K562 (cell line): ENCODE data around the gene KRT24. TPM values are rescaled to one million over a fixed set of nuclear protein-coding genes. Genes with fewer than 3 reads are reported as not detected.

Experiments used
- BACH1 ChIP-seq: fragments of 200-800 bp; sonication (Bioruptor generic); IDR thresholded peaks from 2 replicates; pipeline ENCODE4 v1.6.1; 2016; ENCODE audit warnings: missing genetic modification characterization, missing compliant biosample characterization
- CBFA2T3 ChIP-seq: fragments of 450-650 bp; IDR thresholded peaks from 2 replicates; pipeline ENCODE4 v1.6.1; 2017
- CEBPB ChIP-seq: fragments of 450-650 bp; IDR thresholded peaks from 2 replicates; pipeline ENCODE4 v1.6.1; 2016; ENCODE audit warnings: missing genetic modification characterization, missing compliant biosample characterization
- FOXP1 ChIP-seq: sonication (generic); formaldehyde crosslinking; IDR thresholded peaks from 2 replicates; pipeline ENCODE4 v1.8.0; 2022; ENCODE audit warnings: mild to moderate bottlenecking, missing genetic modification reagents
- HDAC1 ChIP-seq, 2 experiments: fragments of 450-650 bp; IDR thresholded peaks; 2 replicates each; pipeline ENCODE4 v1.6.1; 2016 to 2017; ENCODE audit warnings: inconsistent platforms in 1 of 2, mild to moderate bottlenecking in 1 of 2, moderate library complexity in 1 of 2
- MCM2 ChIP-seq: fragments of 450-650 bp; IDR thresholded peaks from 2 replicates; pipeline ENCODE4 v1.6.1; 2017; ENCODE audit warnings: low read depth, mild to moderate bottlenecking
- POLR2AphosphoS5 ChIP-seq: IDR thresholded peaks from 2 replicates; pipeline ENCODE4 v1.6.1; 2011; ENCODE audit warnings: mild to moderate bottlenecking, low read depth, low read length, moderate library complexity; ENCODE audit not compliant: control insufficient read depth, insufficient read depth
- PTRF ChIP-seq: fragments of 450-650 bp; IDR thresholded peaks from 2 replicates; pipeline ENCODE4 v1.6.1; 2016; ENCODE audit warnings: mild to moderate bottlenecking, missing genetic modification characterization, missing compliant biosample characterization
- PTTG1 ChIP-seq: fragments of 450-650 bp; IDR thresholded peaks from 2 replicates; pipeline ENCODE4 v1.6.1; 2016; ENCODE audit warnings: low read depth, mild to moderate bottlenecking, missing genetic modification characterization, missing compliant biosample characterization
- RBM14 ChIP-seq: fragments of 200-400 bp; formaldehyde crosslinking; IDR thresholded peaks from 2 replicates; pipeline ENCODE4 v1.6.1; 2018; ENCODE audit warnings: low read depth, mild to moderate bottlenecking, low read length, moderate library complexity, borderline replicate concordance; ENCODE audit not compliant: insufficient read depth
- RHOXF2B ChIP-seq: fragments of 250-450 bp; sonication (Bioruptor Pico); conservative IDR thresholded peaks from 2 replicates; pipeline ENCODE4 v1.5.1; 2021
- SAFB ChIP-seq: fragments of 200-400 bp; formaldehyde crosslinking; IDR thresholded peaks from 2 replicates; pipeline ENCODE4 v1.6.1; 2017; ENCODE audit warnings: low read depth, low read length, borderline replicate concordance
- SAP30 ChIP-seq: fragments of 200-600 bp; sonication (generic); IDR thresholded peaks from 2 replicates; pipeline ENCODE4 v1.6.1; 2012; ENCODE audit warnings: borderline replicate concordance, low read depth, mild to moderate bottlenecking, moderate library complexity, low read length, control low read depth, inconsistent platforms; ENCODE audit not compliant: insufficient read depth, poor library complexity, severe bottlenecking
- SRF ChIP-seq, 2 experiments: fragments of 250-450, 450-650 bp in 1 of 2; sonication (Bioruptor Pico) in 1 of 2; sonication (generic) in 1 of 2; formaldehyde crosslinking; IDR thresholded peaks; 2 replicates each; pipeline versions ENCODE4 v1.5.0 to v1.5.1; 2020 to 2022; ENCODE audit warnings: mild to moderate bottlenecking in 1 of 2, missing genetic modification reagents in 1 of 2
- STAT5B ChIP-seq: fragments of 250-450 bp; sonication (Bioruptor Pico); IDR thresholded peaks from 2 replicates; pipeline ENCODE4 v1.8.0; 2021; ENCODE audit warnings: mild to moderate bottlenecking, inconsistent platforms
- TBL1XR1 ChIP-seq, 2 experiments: IDR thresholded peaks; 2 replicates each; pipeline ENCODE4 v1.6.1; 2012; ENCODE audit warnings: improper control_type of control experiment in 2 of 2, low read length in 2 of 2, mild to moderate bottlenecking in 1 of 2
- ZBTB7A ChIP-seq: IDR thresholded peaks from 2 replicates; pipeline ENCODE4 v1.6.1; 2011; ENCODE audit warnings: low read depth, mild to moderate bottlenecking, low read length, moderate library complexity, borderline replicate concordance; ENCODE audit not compliant: control insufficient read depth
- ZNF140 ChIP-seq: fragments of 250-450 bp; sonication (Bioruptor Pico); IDR thresholded peaks from 2 replicates; pipeline ENCODE4 v1.8.0; 2021; ENCODE audit warnings: moderate library complexity, mild to moderate bottlenecking, inconsistent platforms
- ZNF444 ChIP-seq: fragments of 250-450 bp; sonication (Bioruptor Pico); IDR thresholded peaks from 2 replicates; pipeline ENCODE4 v1.4.0; 2020; ENCODE audit warnings: mild to moderate bottlenecking, moderate library complexity
- ZNF507 ChIP-seq: conservative IDR thresholded peaks from 2 replicates; pipeline ENCODE4 v1.6.1; 2017; ENCODE audit warnings: missing genetic modification characterization, missing compliant biosample characterization
- ZNF644 ChIP-seq: fragments of 200-800 bp; sonication (Bioruptor generic); IDR thresholded peaks from 2 replicates; pipeline ENCODE4 v1.6.1; 2016; ENCODE audit warnings: low read depth, missing genetic modification characterization, missing compliant biosample characterization
- polyA plus RNA-seq, 8 experiments: library from polyadenylated mRNA; depleted of rRNA in 4 of 8; stranded (reverse) in 5 of 8; unstranded in 3 of 8; fragments of >200 nt; fragmentation: Nextera tagmentation in 2 of 8; fragmentation: Illumina TruSeq in 1 of 8; extraction: Ambion mirVana in 2 of 8; extraction: Trizol in 1 of 8; gene quantifications; 2 replicates each; pipeline versions ENCODE4 v1.2.1 to v1.2.3, GENCODE V29; 2011 to 2014; ENCODE audit warnings: inconsistent platforms in 1 of 8, missing spikeins in 1 of 8
- total RNA-seq, 7 experiments: library from RNA; depleted of rRNA in 6 of 7; stranded (reverse); fragments of >200 nt in 6 of 7; fragmentation: Illumina TruSeq in 2 of 7; extraction: Trizol in 2 of 7; gene quantifications; 2 replicates each; pipeline versions ENCODE4 v1.2.1 to v1.2.3, GENCODE V29; 2011 to 2021; ENCODE audit warnings: low replicate concordance in 1 of 7
- TF ChIP-seq, protein P1 (sequence below): fragments of 250-450 bp; sonication (Bioruptor Pico); IDR thresholded peaks from 2 replicates; pipeline ENCODE4 v1.4.0; 2020; ENCODE audit warnings: mild to moderate bottlenecking, moderate library complexity
- TF ChIP-seq, protein P2 (sequence below): fragments of 250-450 bp; sonication (Bioruptor Pico); IDR thresholded peaks from 2 replicates; pipeline ENCODE4 v1.8.0; 2022; ENCODE audit warnings: moderate library complexity, mild to moderate bottlenecking, inconsistent platforms

KRT24 gene
- total and polyA plus RNA-seq, 9 of the 15 experiments (the other 6 are each of a cell fraction or from before 2014, with no cell fraction given) = not detected

DNA sequence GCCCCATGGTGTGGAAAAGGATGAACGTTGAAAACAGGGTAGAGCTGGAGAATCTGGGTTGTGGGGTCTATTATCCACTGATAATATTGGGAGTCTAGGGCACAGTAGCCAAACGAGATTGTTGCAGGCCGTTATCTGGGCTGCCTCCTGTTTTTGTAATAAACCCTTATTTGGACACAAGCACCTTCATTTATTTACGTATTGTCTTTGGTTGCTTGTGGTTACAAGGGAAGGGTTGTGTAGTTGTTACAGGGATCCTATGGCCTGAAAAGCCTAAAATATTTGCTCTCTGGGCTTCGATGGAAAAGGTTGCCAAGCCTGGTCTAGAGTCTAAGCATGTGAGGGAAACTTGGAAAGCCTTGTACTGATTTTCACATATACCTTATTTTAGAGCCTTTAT is 51.6 kb downstream of the KRT24 start (continued):
- no peak for TF ChIP-seq ZNF444
- no peak for TF ChIP-seq ZBTB7A
- TF ChIP-seq RHOXF2B (CRISPR knock-in tag) = no peak
- no peak for TF ChIP-seq PTRF (tag)
- TF ChIP-seq ZNF140 (CRISPR knock-in tag) = no peak
- TF ChIP-seq CBFA2T3 = peak; percentile 25; the same call in 1 of the 2 replicates
- TF ChIP-seq FOXP1 (CRISPR knock-in tag) = no peak
- TF ChIP-seq, protein P1, sequence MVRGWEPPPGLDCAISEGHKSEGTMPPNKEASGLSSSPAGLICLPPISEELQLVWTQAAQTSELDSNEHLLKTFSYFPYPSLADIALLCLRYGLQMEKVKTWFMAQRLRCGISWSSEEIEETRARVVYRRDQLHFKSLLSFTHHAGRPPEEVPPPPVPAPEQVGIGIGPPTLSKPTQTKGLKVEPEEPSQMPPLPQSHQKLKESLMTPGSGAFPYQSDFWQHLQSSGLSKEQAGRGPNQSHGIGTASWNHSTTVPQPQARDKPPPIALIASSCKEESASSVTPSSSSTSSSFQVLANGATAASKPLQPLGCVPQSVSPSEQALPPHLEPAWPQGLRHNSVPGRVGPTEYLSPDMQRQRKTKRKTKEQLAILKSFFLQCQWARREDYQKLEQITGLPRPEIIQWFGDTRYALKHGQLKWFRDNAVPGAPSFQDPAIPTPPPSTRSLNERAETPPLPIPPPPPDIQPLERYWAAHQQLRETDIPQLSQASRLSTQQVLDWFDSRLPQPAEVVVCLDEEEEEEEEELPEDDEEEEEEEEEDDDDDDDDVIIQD (CRISPR knock-in tag) = no peak
- no peak for TF ChIP-seq BACH1 (tag)
- TF ChIP-seq, protein P2, sequence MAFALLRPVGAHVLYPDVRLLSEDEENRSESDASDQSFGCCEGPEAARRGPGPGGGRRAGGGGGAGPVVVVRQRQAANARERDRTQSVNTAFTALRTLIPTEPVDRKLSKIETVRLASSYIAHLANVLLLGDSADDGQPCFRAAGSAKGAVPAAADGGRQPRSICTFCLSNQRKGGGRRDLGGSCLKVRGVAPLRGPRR (CRISPR knock-in tag) = no peak
- no peak for TF ChIP-seq RBM14
- TF ChIP-seq ZNF507 = no peak
- no peak for TF ChIP-seq POLR2AphosphoS5
- no peak for TF ChIP-seq HDAC1 (IDR thresholded peaks at IDR 0.05)
- no peak for TF ChIP-seq PTTG1
- TF ChIP-seq SAFB = no peak
- TF ChIP-seq ZNF644 (tag) = no peak
- no peak for TF ChIP-seq CEBPB (tag)
- no peak for TF ChIP-seq MCM2
- no peak for TF ChIP-seq STAT5B (CRISPR knock-in tag)
- no peak for TF ChIP-seq TBL1XR1 (IDR thresholded peaks at IDR 0.05; ENCODE audit: low read length in 2 of 2)
- TF ChIP-seq SAP30 = no peak
- TF ChIP-seq SRF (CRISPR knock-in tag; IDR thresholded peaks at IDR 0.05) = peak in 1 of 2 experiments; percentile 69; a peak in 1 of 4 replicates
